ENCODE results near the gene RBM17.
"Not testable (repeated sequence)": the region's sequence is repeated elsewhere in the genome, so short reads cannot be mapped to it uniquely, and the experiment has no call there.

Gene RBM17

DNA sequence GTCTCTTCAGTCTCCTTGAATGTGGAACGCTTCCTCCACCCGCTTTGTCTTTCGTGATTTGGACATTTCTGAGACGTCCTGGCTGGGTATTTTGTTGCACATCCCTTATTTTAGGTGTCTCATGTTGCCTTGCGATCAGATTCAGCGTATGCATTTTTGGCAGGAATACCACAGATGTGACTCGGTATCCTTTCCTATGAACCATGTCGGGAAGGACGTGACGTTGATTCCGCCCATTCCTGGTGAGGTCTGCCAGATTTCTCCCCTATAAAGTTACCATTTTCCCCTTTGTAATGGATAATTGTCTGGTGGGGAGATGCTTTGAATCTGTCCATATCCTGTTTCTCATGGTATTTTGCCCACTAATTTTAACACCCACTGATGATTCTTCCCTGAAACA is 49.6 kb downstream of the RBM17 start:
- no peak for DNase-seq

DNA sequence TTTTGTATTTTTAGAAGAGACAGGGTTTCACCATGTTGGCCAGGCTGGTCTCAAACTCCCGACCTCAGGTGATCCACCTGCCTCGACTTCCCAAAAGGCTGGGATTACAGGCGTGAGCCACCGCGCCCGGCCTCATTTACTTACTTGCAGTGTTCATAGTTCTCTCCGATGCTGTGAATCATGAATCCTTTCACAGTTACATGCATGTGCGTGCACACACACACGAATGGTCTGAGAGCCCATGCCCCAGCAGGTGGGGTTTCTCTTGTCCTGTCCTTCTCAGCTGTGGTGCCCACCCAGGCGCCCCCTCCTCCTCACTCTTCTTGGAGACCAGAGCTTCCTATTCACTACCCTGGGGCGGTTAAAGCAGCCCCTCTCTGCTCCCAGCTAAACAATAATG is 50.6 kb downstream of the RBM17 start:
- no peak for DNase-seq

DNA sequence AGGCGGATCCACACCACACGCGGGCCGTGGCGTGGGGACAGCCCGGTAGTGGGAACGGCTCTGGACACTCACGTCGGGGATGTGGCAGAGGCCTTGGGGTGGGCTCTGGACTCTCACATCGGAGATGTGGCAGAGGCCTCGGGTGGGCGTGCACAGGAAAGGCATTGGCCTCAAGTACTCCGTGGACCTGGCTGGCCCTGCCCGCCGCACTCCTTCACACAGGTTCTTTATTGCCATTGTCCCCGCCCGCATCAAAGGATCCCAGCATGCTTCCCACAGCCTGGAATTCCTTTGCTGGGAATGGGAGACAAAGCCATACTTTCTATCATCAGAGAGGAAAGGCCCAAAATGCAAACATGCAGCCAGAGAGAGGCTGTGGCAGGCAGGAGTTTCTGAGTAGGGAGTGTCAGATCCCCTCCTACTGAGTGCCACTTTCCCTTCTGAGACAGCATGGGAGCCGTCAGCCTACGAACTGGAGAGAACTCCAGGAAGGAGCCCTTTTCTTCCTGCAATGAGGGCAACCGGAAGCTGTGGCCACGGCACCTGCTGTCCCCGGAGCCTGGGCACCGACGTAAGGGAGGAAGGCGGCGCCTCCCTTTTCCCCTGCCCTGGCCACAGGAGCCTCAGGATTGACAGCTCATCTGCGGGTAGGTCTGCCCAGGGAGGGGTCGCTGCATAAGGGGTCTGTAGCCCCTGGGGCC is 51.5 kb downstream of the RBM17 start:
- DNase-seq: peak; percentile 65

DNA sequence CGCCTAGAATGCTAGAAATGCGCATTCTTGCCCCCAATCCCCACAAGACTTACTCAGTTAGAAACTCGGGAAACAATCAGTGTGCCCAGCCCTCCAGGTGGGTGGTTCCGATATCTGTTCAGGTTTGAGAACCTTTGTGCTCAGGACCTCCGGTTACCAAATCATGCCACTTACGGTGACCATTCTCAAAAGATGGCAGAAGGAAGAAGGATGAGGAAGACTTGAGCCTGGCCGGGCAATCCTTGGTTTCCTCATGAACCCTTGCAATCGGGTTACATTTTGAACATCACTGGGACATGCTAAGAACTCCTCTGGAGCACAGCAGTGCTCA is 52.1 kb downstream of the RBM17 start:
- DNase-seq: peak; percentile 45

DNA sequence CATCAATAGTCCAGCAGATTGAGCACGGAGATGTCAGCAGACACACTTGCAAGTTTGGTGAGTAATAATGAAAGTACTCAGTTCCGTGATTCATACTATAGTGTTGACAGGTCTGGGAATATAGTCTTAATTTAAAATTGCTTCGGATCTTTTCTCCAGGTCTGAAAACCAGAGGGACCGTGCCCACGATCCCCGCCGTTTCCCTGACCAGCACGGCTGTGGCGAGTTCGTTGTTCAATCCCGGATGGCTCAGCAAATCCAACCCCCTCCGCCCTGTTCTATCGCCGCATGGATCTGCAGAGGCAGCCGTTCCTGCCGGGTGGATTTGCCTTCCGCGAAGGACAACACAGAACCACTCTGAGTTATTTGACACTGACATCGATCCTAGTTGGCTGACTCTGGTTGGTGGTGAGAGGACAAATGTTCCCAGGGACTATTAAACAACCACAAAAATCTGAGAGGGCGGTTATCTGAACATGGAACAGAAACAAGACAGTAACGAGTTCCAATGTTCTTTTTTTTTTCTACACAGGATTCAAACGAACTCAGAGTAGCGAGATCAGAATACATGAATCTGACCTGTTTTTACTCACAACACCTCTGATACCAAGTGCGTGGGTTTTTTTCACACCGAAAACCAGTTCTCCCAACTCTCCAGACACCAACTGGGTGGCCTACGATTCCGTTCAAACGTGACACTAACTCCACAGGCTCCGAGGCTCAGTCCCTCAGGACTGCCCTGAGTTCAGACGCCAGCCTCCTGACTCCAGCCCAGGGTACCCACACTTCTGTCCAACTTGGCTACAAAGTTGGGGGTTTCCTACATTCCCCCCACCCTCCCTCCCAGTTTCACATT is 52.7 kb downstream of the RBM17 start:
- peak; percentile 70 for DNase-seq

DNA sequence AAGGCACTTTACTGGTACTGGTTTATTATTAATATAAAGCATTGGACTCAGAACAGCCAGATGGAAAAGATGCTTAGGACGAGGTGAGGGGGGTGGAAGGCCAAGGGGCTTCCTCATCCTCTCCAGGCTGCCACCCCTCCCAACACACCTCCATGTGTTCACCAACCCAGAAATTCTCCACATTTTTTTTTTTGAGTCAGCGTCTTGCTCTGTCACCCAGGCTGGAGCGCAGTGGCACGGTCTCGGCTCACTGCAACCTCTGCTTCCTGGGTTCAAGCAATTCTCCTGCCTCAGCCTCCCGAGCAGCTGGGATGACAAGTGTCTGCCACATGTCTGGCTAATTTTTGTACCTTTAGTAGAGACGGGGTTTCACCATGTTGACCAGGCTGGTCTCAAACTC is 53.4 kb downstream of the RBM17 start:
- DNase-seq: not testable (repeated sequence)

DNA sequence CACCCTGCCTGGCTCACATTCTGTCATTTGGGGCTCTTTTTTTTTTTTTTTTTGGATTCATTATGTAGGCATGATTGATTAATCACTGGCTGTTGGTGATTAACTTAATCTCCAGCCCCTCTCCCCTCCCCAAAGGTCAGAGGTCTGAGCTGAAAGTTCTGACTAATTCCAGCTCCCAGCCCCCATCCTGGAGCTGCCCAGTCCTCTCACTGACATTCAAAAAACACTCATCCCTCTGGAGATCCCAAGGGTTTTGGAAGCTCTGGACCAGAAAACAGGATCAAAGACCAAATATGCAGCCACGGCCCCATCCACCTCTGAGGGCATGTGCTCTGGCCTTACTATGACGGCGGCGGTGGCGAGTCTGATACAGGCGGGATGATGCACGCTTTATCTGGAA is 53.8 kb downstream of the RBM17 start:
- DNase-seq: no peak

DNA sequence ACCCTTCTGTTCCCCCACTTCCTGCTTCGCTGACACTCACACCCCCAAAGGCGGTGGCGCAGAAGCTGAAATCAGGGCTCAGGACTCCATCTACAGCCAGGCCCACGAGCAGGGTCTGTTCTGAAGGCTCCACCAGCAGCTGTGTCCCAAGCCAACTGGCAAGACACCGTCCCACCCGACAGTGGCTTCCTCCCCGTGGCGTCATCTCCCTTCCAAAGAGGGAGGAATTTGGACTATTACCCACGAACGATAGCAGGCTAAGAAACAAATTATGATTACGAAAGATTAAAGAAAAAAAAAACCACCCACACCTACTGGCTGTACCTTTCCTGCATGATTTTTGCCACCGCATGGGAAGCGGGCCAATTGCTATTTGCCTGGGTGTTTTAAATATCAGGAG is 54.3 kb downstream of the RBM17 start:
- no peak for DNase-seq

DNA sequence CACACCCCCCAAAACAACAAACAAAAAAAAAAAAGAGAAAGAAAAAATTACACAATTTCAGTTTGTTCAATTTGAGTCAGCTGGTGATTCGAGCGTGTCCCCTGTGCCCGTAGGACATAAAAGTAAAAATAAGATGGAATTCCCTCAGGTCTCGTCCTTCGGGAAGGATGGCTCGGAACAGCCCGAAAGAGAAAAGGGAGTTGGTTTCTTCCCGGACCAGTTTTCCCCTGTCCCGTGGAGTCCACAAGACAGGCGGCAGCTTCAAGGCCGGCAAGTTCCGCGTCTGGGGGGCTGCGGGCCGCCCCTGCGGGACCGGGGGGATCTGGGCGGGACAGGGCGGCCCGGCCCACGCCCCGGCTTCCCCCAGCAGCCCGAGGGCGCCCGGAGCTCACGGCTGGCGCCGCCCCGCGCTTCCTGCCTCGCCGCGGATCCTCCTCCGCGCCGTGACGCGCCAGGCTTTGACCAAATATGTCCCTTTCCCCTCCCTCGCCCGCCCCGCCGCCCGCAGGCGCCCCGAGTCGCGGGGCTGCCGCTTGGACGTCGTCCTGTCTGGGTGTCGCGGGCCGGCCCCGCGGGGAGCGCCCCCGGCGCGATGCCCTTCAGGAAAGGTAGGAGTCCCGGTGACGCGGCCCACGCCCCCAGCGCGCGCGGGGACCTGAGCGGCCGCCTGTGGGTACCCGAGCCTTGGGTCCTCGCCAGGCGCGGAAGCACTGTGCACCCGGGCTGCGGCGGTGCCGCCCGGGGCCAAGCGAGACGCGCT is 55.8 kb downstream of the RBM17 start:
- DNase-seq: peak; percentile 93

DNA sequence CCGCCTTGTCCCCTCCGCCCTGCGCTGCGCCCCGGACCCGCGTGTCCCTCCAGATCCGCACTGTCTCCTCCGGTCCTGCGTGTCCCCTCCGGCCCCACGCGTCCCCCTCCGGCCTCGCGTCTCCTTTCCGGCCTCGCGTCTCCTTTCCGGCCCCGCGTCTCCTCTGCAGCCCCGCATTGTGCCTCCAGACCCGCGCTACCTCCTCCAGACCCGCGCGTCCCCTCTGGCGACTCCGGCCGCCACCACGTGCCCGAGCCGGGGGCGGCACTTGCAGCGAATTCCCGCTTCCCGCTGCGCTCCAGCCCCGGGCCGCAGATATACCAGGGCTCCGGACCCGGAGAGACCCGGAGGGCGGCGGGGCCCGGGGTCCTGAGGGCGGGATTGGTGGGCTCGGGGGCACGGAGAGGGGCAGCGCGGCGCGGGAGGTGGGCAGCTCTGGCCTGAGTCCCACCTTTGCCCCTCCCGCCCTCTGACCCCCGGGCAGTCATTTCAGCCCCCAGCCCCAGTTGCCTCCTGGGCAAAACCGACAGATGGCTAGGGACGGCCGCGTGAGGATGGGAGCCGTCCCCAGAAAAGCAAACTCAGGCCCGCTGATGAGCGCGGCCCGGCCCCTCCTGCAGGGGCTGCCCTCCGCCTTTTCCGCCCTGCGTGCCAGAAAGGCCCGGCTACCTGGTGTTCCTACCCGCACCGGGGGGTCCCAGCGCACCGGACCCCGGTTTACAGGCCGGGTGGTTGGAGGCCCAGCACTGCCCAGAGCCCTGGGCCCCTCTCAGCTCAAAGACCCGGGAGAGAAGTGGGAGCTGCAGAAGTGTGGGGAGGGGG is 56.5 kb downstream of the RBM17 start:
- DNase-seq: no peak

DNA sequence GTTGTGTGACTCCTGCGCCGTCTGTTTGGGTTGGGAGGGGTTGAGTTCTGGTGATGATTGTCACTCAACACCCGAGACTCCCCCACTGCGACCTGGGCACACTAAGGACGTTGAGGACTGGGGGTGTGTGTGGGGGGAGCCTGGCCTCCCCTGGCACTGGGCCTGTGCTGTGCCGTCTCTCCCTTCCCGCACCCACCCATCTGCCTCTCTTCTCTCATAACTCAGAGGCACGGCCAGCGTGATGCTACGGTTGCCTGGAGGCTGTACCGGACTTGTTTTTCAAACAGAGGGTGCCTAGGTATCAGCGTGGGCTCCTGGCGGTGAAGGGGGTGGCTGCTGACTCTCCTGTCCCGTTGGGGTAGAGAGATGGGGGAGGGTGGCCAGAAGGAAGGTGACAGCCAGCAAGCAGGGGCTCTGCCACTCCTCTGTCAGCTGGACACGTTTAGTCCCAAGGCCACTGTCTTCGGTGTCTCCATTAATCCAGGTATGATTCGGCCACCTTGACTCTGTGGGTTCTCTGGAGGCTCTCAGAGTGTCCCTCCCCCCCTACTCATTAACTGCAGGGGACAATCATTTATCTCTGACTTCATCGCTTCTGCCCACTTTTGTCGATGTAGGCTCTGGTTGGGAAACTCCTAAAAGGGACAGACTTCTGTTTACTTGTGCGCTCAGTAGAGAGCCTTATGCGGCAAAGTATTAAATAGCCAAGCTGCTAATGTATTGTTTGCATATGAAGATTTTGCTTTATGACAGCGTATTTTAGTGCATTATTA is 57.4 kb downstream of the RBM17 start:
- DNase-seq: no peak

DNA sequence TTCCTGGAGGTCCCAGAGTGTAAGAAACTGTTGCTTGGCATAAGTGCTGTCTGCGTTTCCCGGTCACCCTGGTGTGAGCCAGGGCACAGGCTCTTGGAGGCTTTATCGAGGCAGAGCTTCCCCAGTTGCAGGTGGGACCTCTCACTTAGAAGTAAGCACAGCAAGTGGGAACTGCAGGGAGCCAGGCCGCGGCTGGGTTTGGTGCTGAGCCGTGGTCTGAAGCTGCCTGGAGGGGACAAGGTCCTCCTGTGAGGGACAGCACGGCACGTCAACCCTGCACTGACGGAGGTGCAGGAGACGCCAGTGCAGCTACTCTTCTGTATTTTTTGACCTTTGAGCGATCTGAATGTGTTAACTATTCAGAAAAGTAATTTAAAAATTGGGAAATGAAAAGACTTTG is 58.1 kb downstream of the RBM17 start:
- DNase-seq: no peak

DNA sequence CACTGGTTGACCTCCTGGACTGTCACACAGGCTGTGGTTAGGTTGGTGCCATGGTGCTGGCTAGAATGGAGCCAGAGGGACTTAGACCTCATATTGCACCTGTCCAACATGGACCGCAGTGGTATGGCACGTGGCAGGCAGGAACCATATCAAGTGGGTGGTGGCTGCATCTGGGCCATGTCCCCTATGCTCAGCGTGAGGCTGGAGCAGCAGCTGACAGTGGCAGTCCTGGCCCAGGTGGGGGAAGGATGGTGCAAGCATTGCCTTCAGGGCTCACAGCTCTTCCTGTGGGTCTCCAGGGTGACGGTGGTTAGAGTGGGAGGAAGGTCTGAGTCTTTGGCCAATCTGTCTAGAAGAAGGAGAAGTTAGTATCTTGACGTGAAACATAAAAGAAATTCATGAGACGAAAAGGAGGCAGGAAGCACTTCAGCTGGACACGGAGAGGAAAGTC is 59.4 kb downstream of the RBM17 start:
- DNase-seq: no peak

DNA sequence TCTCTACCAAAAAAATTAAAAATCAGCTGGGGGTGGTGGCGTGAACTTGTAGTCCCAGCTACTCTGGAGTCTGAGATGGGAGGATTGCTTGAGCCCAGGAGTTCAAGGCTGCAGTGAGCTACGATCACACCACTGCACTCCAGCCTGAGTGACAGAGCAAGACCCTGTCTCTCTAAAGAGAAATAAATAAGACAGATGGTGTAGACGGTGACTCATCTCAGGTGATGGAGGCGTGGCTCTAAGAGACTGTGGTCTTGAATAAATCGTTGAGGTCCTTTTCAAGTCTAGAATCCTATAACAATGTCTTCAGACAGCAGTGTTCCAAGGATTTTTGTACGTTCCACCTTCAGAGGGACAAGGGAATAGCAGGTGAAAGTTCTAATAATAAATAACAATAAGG is 60.1 kb downstream of the RBM17 start:
- DNase-seq: no peak

DNA sequence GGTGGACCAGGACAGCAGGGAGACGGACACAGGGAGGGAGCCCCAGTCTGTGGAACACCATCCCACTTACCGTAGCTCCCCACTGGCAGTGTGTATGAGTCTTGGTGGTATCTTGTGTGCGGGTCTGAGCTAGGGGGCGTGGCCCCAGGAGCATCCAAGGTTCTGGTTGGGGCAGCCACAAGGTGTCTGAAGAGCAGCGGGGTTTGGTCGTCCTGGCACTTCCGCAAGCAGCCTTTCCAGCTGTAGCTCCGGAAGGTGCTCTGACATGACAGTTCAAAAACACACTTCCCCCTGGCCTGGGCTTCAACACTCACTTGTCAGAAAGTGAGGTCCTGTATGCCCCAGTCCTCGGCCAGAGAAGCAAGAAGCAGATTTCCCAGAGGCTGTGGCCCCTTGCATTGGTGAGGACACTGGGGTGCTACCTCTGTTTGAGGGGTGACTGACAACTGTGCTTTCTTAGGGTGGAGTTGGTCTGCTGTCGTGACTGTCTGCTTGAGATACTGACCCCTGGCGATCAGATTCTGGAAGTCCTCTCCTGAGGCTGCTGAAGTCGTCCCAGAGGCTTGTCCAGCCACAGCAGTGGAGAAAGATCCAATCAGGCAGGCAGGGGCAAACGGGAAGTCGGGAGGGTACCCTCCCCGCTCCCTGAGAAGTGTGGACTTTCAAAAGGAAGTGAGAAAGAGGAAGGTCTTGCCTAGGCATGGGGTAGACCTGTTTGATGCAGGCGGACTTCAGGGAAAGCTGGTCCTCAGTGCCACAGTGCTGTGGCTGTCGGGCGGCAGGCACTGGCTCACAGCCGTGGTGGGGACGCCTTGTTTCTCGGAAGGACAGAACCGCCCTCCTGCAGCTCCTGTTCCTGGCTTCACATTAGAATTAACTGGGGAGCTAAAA is 62.5 kb downstream of the RBM17 start:
- DNase-seq: peak; percentile 52

DNA sequence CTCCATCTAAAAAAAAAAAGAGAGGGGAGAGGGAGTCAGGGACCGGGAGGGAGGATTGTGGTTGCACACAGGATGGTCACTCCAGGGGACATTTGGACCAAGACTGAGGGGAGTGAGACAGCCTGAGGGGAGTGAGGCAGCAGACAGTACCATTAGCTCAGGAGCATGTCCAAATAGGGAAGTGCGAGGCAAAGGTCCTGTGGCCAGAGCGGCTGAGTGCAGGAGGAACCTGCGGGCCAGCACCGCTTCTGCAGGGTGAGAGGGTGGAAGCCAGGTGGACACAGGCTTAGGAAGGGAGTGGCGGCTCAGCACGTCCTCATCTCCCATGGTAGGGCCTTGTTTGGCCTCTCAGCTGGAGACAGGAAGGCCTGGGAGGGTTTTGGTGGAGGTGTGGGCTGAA is 65.0 kb downstream of the RBM17 start:
- no peak for DNase-seq

DNA sequence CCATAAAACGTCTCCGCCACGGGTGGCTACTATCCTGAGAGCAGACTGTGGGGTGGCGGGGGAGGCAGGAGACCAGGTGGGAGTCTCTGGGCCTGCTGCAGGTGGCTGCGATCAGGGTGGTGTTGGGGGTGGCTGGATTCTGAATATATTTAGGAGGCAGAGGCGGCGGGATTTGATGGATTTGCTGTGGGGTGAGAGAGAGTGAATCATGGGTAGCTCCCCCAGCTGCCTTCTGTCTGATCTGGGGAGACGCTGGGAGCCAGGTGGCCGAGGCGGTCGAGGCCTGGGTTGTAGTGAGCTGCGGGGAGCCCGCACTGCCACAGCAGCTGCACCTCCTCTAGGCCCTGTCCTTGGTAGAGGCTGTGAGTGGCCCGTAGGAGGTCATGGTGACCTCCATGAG is 65.7 kb downstream of the RBM17 start:
- DNase-seq: no peak

DNA sequence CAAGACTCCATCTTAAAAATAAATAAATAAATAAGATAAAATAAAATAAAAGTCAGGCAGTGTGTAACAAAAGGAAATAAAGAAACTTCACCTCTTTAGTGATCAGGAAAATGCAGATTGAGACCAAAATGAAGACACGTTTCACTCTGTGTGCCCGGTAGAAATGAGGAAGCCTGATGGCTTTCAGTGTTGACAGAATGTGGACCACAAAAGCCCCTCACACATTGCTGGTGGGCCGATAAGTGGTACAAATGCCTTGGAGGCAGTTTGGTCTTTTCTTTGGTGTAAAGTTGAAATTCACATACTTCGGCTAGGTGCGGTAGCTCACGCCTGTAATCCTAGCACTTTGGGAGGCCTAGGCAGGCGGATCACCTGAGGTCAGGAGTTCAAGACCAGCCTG is 69.4 kb downstream of the RBM17 start:
- no peak for DNase-seq

DNA sequence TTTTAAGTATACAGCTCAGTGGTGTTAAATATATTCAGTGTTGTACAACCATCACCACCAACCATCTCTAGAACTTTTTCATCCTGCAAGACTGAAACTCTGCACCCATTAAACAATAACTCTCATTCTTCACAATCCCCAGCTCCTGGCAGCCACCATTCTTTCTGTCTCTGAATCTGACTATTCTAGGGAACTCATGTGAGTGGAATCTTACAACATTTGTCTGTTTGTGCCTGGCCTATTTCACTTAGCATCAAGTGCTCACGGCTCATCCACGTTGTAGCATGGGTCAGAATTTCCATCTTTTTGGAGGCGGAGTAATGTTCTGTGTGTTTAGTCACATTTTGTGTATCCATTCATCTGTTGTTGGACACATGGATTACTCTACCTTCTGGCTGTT is 73.1 kb downstream of the RBM17 start:
- DNase-seq: no peak

DNA sequence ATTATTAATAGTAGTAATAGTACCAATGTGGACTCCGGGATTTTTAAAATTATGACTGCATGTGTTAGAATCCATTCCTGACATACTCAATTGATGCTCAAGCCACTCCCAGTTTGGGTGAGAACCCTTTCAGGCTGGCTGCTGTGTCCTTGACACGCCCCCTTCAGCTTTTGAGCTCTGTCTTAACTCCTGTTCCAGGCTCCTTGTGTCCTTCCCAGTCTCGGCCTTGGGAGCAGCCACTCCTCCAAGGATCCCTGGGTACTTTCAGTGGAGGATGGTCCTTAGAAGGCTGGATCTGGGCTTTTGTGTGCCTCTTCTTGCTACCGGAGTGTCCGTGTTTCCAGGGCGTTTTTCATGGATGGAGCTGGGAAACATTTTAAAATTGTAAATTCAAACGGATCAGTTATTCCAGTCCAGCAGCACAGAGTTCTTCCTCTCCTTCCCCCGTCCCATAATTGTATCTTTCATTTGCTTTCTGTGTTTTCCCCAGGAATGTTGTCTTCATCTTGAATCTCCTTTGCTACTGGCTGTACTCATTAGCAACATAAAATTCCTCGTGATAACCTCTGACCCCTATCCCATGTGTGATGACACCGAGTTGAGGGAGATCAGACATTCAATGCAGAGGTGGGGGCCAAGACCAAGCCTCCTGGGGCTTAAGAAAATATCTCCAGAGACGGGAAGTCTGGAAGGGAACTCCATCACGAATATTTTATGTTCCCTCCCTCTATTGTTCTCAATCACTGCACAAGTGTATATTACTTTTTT is 73.9 kb downstream of the RBM17 start:
- DNase-seq: no peak

Measured in stimulated activated CD8-positive, alpha-beta memory T cell treated with anti-CD3 and anti-CD28 coated beads, Interleukin-4, amount 100 ng/mL, for 48 hours (primary cell).